AG04450 (cell line): ENCODE results near the gene DNAJC10. TPM values are rescaled to one million over a fixed set of nuclear protein-coding genes. Genes with fewer than 3 reads are reported as not detected.

Experiments
- CTCF ChIA-PET: fragments of 300-600, 350-600 bp; formaldehyde crosslinking; extraction: SDS; loops from one replicate; lab custom pipeline; 2022; ENCODE audit warnings: antibody characterized with exemption, inconsistent platforms; lab: Charles Lee
- POLR2A ChIA-PET: fragments of 350-600 bp; formaldehyde crosslinking; extraction: SDS; loops from one replicate; lab custom pipeline; 2021; ENCODE audit warnings: antibody characterized with exemption, inconsistent platforms; lab: Yijun Ruan, JAX
- DNase-seq: peaks from one replicate; pipeline ENCODE4 v3.0.0-alpha.2; 2011; ENCODE audit warnings: low read depth, low spot score
- H3K27ac ChIP-seq: one replicate; pipeline ENCODE4 v1.5.1; 2012; ENCODE audit warnings: low read depth, low read length, control low read depth
- H3K27me3 ChIP-seq: one replicate; pipeline ENCODE4 v1.6.0; 2012; ENCODE audit warnings: low read length; ENCODE audit not compliant: control insufficient read depth, insufficient read depth
- H3K4me3 ChIP-seq: 2 replicates; pipeline ENCODE4 v1.5.1; 2011; ENCODE audit warnings: mild to moderate bottlenecking, low read depth, low read length, control low read depth
- H3K9me3 ChIP-seq: 2 replicates; pipeline ENCODE4 v1.5.1; 2012; ENCODE audit warnings: low read length; ENCODE audit not compliant: control insufficient read depth, insufficient read depth
- polyA minus RNA-seq: library from RNA; depleted of rRNA, polyadenylated mRNA; stranded (reverse); fragments of >200 nt; gene quantifications from 2 replicates; pipeline ENCODE4 v1.2.3, GENCODE V29; 2011; rRNA and poly(A)+ RNA removed
- polyA plus RNA-seq: library from polyadenylated mRNA; depleted of rRNA; stranded (reverse); fragments of >200 nt; gene quantifications from 2 replicates; pipeline ENCODE4 v1.2.3, GENCODE V29; 2011; rRNA removed
- TF ChIP-seq, protein P1 (sequence below): IDR thresholded peaks from 2 replicates; pipeline ENCODE4 v1.5.1; 2011; ENCODE audit warnings: low read depth, low read length, control low read depth, inconsistent platforms

DNAJC10 gene, protein sequence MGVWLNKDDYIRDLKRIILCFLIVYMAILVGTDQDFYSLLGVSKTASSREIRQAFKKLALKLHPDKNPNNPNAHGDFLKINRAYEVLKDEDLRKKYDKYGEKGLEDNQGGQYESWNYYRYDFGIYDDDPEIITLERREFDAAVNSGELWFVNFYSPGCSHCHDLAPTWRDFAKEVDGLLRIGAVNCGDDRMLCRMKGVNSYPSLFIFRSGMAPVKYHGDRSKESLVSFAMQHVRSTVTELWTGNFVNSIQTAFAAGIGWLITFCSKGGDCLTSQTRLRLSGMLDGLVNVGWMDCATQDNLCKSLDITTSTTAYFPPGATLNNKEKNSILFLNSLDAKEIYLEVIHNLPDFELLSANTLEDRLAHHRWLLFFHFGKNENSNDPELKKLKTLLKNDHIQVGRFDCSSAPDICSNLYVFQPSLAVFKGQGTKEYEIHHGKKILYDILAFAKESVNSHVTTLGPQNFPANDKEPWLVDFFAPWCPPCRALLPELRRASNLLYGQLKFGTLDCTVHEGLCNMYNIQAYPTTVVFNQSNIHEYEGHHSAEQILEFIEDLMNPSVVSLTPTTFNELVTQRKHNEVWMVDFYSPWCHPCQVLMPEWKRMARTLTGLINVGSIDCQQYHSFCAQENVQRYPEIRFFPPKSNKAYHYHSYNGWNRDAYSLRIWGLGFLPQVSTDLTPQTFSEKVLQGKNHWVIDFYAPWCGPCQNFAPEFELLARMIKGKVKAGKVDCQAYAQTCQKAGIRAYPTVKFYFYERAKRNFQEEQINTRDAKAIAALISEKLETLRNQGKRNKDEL
- polyA plus RNA-seq (84.3 and 121 TPM in 2 replicates), polyA minus RNA-seq (37.3 and 76.6 TPM in 2 replicates)

DNA sequence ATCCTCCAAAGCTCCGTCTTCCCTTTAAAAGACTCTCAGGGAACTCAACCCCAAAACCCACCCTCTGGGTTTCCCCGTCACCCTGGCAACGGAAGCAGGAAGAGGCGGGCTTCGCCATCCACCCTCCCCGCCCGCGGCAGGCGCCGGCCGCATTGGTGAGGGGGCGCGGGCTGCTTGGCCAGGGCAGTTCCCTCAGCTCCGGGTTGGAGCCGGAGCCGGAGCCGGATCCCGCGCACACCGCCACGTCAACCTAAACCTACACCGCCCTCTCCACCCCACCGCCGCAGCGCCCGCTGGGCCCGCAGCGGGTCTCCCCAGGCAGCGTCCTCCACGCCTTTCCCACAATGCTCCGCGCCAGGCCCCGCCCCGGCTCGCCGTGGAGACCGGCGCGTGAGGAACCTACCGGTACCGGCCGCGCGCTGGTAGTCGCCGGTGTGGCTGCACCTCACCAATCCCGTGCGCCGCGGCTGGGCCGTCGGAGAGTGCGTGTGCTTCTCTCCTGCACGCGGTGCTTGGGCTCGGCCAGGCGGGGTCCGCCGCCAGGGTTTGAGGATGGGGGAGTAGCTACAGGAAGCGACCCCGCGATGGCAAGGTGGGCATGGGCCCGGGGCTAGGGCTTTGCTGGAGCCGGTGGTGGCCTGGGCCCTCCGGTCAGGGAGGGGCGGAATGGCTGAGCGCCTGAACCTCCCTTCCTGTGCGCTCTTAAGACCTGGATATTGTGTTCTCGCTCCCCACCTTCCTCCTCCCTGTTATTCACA, at the start of gene DNAJC10:
Gene DNAJC10, plus strand, starts transcription at position 366 of the 758 bp plus-strand sequence. CDS start 1,830 bp downstream, outside the sequence.
- CTCF ChIA-PET: interaction anchor here (0.6 to 1.7 kb wide), 4 partner anchors 13 to 1143 kb away, joined by 3 to 9 read pairs (median 6); no protein-coding TSS in a partner anchor
- no peaks in the 10 kb centered on the region for H3K9me3 ChIP-seq
- peak; percentile 80 for DNase-seq
- POLR2A ChIA-PET: interaction anchor here (1.2 to 1.4 kb wide), 2 partner anchors 46 to 50 kb away, joined by 4 to 5 read pairs; no protein-coding TSS in a partner anchor
- H3K27me3 ChIP-seq: no peaks in the 10 kb centered on the region
- TF ChIP-seq, protein P1, sequence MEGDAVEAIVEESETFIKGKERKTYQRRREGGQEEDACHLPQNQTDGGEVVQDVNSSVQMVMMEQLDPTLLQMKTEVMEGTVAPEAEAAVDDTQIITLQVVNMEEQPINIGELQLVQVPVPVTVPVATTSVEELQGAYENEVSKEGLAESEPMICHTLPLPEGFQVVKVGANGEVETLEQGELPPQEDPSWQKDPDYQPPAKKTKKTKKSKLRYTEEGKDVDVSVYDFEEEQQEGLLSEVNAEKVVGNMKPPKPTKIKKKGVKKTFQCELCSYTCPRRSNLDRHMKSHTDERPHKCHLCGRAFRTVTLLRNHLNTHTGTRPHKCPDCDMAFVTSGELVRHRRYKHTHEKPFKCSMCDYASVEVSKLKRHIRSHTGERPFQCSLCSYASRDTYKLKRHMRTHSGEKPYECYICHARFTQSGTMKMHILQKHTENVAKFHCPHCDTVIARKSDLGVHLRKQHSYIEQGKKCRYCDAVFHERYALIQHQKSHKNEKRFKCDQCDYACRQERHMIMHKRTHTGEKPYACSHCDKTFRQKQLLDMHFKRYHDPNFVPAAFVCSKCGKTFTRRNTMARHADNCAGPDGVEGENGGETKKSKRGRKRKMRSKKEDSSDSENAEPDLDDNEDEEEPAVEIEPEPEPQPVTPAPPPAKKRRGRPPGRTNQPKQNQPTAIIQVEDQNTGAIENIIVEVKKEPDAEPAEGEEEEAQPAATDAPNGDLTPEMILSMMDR: no peak
- H3K4me3 ChIP-seq: peak within 1 kb of the TSS; percentile 91
- H3K27ac ChIP-seq: peak within 1 kb of the TSS; percentile 86

DNA sequence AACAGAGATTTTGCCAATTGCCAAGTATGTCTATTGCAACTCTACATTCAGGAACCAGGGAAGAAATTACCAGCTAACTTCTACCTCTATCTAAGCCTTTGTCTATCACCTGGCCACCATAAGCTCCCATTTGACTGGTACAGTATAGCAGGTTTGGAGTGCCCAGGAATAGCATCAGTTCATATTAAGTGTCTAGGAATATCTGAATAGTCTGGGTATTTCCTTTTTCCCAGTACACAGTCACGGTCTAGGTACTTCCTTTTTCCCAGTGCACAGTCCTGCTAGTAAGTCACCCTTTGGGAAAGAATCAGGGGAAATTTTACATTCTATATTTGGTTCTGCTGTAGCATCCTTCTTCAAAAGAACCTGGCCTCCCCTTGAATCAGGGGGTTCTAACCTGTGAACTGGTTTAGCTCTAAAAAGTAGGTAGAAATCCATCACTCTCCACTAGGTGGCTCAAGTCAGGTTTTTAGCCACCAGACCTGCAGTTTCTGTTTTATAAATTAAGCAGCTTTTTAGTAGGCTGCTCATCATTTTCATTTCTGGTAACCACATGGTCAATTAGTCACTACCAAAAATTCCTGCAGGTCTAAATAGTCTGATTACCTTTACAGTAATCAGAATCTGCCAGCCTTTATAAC, 49.3 kb upstream of the DNAJC10 start:
- H3K9me3 ChIP-seq: no peaks in the 10 kb centered on the region
- CTCF ChIA-PET: interaction anchor here (0.6 to 2.8 kb wide), 17 partner anchors 9 to 1094 kb away, joined by 3 to 12 read pairs (median 5); no protein-coding TSS in a partner anchor
- H3K4me3 ChIP-seq: no peak overlapping the region
- DNase-seq: no peak
- POLR2A ChIA-PET: interaction anchor here (0.5 to 1.0 kb wide), 2 partner anchors 49 to 300 kb away, joined by 3 to 5 read pairs; partner anchors contain the start of gene DNAJC10
- no peaks in the 10 kb centered on the region for H3K27me3 ChIP-seq
- no peak overlapping the region for H3K27ac ChIP-seq
- TF ChIP-seq, protein P1: peak; percentile 64

DNA sequence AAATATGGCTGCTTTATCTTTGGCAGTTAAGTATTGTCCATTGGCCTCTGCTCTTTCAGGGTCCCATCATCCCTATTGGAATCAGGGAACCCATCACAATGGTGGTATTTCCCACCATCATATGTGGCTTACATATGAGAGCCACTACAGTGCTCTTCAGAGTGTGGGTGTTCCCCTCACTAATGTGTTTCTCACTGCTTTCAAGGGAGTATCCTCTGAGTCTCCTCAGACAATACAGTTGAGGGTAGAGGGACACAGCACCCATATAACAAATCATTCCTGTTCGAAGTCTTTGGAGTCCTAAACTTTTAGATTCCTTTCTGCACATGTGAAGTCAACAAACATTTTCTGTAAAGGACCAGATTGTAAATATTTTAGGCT, 48.8 kb upstream of the DNAJC10 start:
- Histone ChIP-seq H3K27ac (no peak overlapping the region), H3K4me3 (no peak overlapping the region), H3K9me3 (no peaks in the 10 kb centered on the region), H3K27me3 (no peaks in the 10 kb centered on the region)
- TF ChIP-seq, protein P1: no peak
- ChIA-PET CTCF (interaction anchor here (0.6 to 2.8 kb wide), 10 partner anchors 10 to 487 kb away, joined by 3 to 12 read pairs (median 6); no protein-coding TSS in a partner anchor), POLR2A (no interaction called here)
- DNase-seq: no peak

DNA sequence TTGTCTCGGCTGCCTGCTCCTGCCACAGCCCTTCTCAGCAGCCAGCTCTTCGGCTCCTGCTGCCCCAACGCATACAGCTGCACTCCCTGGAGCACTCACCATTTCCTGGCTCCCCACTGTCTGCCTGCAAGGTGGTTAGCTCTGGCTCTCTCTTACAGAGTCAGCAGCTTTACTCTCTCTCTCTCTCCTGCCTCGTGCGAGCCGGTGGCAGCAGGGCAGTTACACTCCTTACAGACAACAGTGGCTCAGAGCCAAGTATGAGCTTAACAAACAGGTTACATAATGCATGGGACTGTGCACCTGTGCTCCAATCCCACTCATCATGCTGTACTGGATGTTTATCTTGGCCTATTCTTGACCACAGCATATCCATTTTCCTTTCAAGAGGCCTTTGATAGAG, 47.4 kb upstream of the DNAJC10 start:
- H3K9me3 ChIP-seq: no peaks in the 10 kb centered on the region
- no peak for DNase-seq
- no peak overlapping the region for H3K4me3 ChIP-seq
- no peaks in the 10 kb centered on the region for H3K27me3 ChIP-seq
- no peak overlapping the region for H3K27ac ChIP-seq
- POLR2A ChIA-PET: no interaction called here
- CTCF ChIA-PET: no interaction called here
- TF ChIP-seq, protein P1: no peak
